IMR-90 (cell line): ENCODE data around the gene HOXD8. TPM values are rescaled to one million over a fixed set of nuclear protein-coding genes. Genes with fewer than 3 reads are reported as not detected.

Experiments
- ATAC-seq: fragments of 200-7000 bp; cut with Tn5 transposase; 2 replicates; pipeline ENCODE4 v1.9.1; 2020; ENCODE audit warnings: low read depth, mild to moderate bottlenecking, moderate library complexity
- BruUV-seq: library from RNA; stranded (reverse); fragments of 400-500 nt; replicated peaks from 2 replicates; lab custom pipeline; 2021; lab: Mats Ljungman, UMichigan
- CTCF ChIA-PET: fragments of 300-600 bp; formaldehyde crosslinking; extraction: SDS; loops from one replicate; lab custom pipeline; 2021; ENCODE audit warnings: antibody characterized with exemption; lab: Yijun Ruan, JAX
- POLR2A ChIA-PET: fragments of 300-600 bp; sonication (Branson Sonifier 250); formaldehyde crosslinking; loops from one replicate; lab custom pipeline; 2022; ENCODE audit warnings: antibody characterized with exemption; ENCODE audit not compliant: unreplicated experiment; lab: Charles Lee
- DNase-seq: peaks from one replicate; pipeline ENCODE4 v3.0.0; 2013
- H2AFZ ChIP-seq: replicated peaks from 2 replicates; pipeline ENCODE3; 2013; ENCODE audit warnings: low read length, mild to moderate bottlenecking; ENCODE audit not compliant: poor library complexity
- H2AK5ac ChIP-seq: 2 replicates; pipeline ENCODE4 v1.6.1; 2013; ENCODE audit warnings: low read depth, low read length, inconsistent platforms
- H2AK9ac ChIP-seq: replicated peaks from 2 replicates; pipeline ENCODE3; 2013; ENCODE audit warnings: mild to moderate bottlenecking, low read depth, low read length, moderate library complexity; ENCODE audit not compliant: poor library complexity
- H2BK120ac ChIP-seq: 2 replicates; pipeline ENCODE4 v1.6.1; 2013; ENCODE audit warnings: low read depth, low read length, inconsistent platforms
- H2BK15ac ChIP-seq: 3 replicates; pipeline ENCODE4 v1.6.1; 2013; ENCODE audit warnings: low read depth, low read length, inconsistent platforms
- H2BK20ac ChIP-seq: 2 replicates; pipeline ENCODE4 v1.6.1; 2013; ENCODE audit warnings: low read depth, mild to moderate bottlenecking, inconsistent platforms, low read length, moderate library complexity
- H2BK5ac ChIP-seq: 2 replicates; pipeline ENCODE4 v1.6.1; 2013; ENCODE audit warnings: mild to moderate bottlenecking, low read depth, low read length, inconsistent platforms; ENCODE audit not compliant: poor library complexity, severe bottlenecking
- H3K14ac ChIP-seq: replicated peaks from 2 replicates; pipeline ENCODE4 v1.6.1; 2013; ENCODE audit warnings: low read depth, low read length, inconsistent platforms
- H3K18ac ChIP-seq: 2 replicates; pipeline ENCODE4 v1.6.1; 2013; ENCODE audit warnings: low read depth, low read length, control low read depth
- H3K23ac ChIP-seq: 2 replicates; pipeline ENCODE4 v1.6.1; 2013; ENCODE audit warnings: low read depth, low read length, inconsistent platforms
- H3K27ac ChIP-seq: 2 replicates; pipeline ENCODE4 v1.5.1; 2013; ENCODE audit warnings: mild to moderate bottlenecking, control low read depth, low read length; ENCODE audit not compliant: insufficient read depth
- H3K27me3 ChIP-seq: 2 replicates; pipeline ENCODE4 v1.6.1; 2013; ENCODE audit warnings: low read length; ENCODE audit not compliant: control insufficient read depth, insufficient read depth
- H3K36me3 ChIP-seq: 2 replicates; pipeline ENCODE4 v1.6.1; 2013; ENCODE audit warnings: low read length, mixed read lengths; ENCODE audit not compliant: control insufficient read depth, insufficient read depth
- H3K4ac ChIP-seq: 2 replicates; pipeline ENCODE4 v1.6.1; 2013; ENCODE audit warnings: low read depth, low read length, inconsistent platforms
- H3K4me1 ChIP-seq: 2 replicates; pipeline ENCODE4 v1.6.1; 2013; ENCODE audit warnings: low read length, mixed read lengths; ENCODE audit not compliant: control insufficient read depth, insufficient read depth
- H3K4me2 ChIP-seq: 2 replicates; pipeline ENCODE4 v1.6.1; 2013; ENCODE audit warnings: low read depth, mild to moderate bottlenecking, control low read depth, low read length, moderate library complexity
- H3K4me3 ChIP-seq: 2 replicates; pipeline ENCODE4 v1.5.1; 2013; ENCODE audit warnings: low read depth, mild to moderate bottlenecking, control low read depth, low read length, moderate library complexity; ENCODE audit not compliant: insufficient read depth
- H3K56ac ChIP-seq: 2 replicates; pipeline ENCODE4 v1.6.1; 2013; ENCODE audit warnings: low read length, inconsistent platforms; ENCODE audit not compliant: insufficient read depth; ENCODE audit errors: extremely low read depth
- H3K79me1 ChIP-seq, 2 experiments: 2 replicates each; pipeline ENCODE4 v1.6.1; 2013; ENCODE audit warnings: low read length in 2 of 2, inconsistent platforms in 1 of 2, low read depth in 1 of 2
- H3K9ac ChIP-seq: 2 replicates; pipeline ENCODE4 v1.6.1; 2013; ENCODE audit warnings: low read depth, low read length, control low read depth
- H3K9me1 ChIP-seq: 2 replicates; pipeline ENCODE4 v1.6.1; 2013; ENCODE audit warnings: low read length, inconsistent platforms; ENCODE audit not compliant: insufficient read depth
- H3K9me3 ChIP-seq: 2 replicates; pipeline ENCODE4 v1.6.1; 2013; ENCODE audit warnings: low read length; ENCODE audit not compliant: control insufficient read depth, insufficient read depth
- H4K20me1 ChIP-seq: 2 replicates; pipeline ENCODE4 v1.6.1; 2013; ENCODE audit warnings: low read length, inconsistent platforms; ENCODE audit not compliant: insufficient read depth
- H4K5ac ChIP-seq: 2 replicates; pipeline ENCODE4 v1.6.1; 2013; ENCODE audit warnings: mild to moderate bottlenecking, low read depth, low read length, control low read depth
- H4K8ac ChIP-seq, 2 experiments: 2 replicates each; pipeline ENCODE4 v1.6.1; 2013; ENCODE audit warnings: low read depth in 2 of 2, low read length in 2 of 2, control low read depth in 1 of 2, inconsistent platforms in 1 of 2
- H4K91ac ChIP-seq: 2 replicates; pipeline ENCODE4 v1.6.1; 2013; ENCODE audit warnings: low read depth, low read length, inconsistent platforms; ENCODE audit not compliant: insufficient read depth
- BHLHE40 ChIP-seq: fragments of 150-350 bp; IDR thresholded peaks from 2 replicates; pipeline ENCODE4 v1.6.1; 2016; ENCODE audit warnings: mild to moderate bottlenecking, low read depth, low read length
- CEBPB ChIP-seq: IDR thresholded peaks from 2 replicates; pipeline ENCODE4 v1.6.1; 2012; ENCODE audit warnings: low read depth, low read length, improper control_type of control experiment
- CHD1 ChIP-seq: IDR thresholded peaks from 2 replicates; pipeline ENCODE4 v1.6.1; 2012; ENCODE audit warnings: low read depth, low read length, improper control_type of control experiment
- MAZ ChIP-seq: IDR thresholded peaks from 2 replicates; pipeline ENCODE4 v1.6.1; 2012; ENCODE audit warnings: low read depth, mild to moderate bottlenecking, low read length, improper control_type of control experiment, moderate library complexity, borderline replicate concordance
- NFE2L2 ChIP-seq: fragments of 150-350 bp; IDR thresholded peaks from 2 replicates; pipeline ENCODE4 v1.6.1; 2016; ENCODE audit warnings: low read depth, mild to moderate bottlenecking, low read length
- RAD21 ChIP-seq: IDR thresholded peaks from 2 replicates; pipeline ENCODE4 v1.6.1; 2012; ENCODE audit warnings: low read length, improper control_type of control experiment
- RFX5 ChIP-seq: IDR thresholded peaks from 2 replicates; pipeline ENCODE4 v1.8.0; 2012; ENCODE audit warnings: low read depth, mild to moderate bottlenecking, low read length, moderate library complexity
- SMC3 ChIP-seq: fragments of 150-350 bp; IDR thresholded peaks from 2 replicates; pipeline ENCODE4 v1.6.1; 2016; ENCODE audit warnings: low read depth, mild to moderate bottlenecking, antibody characterized with exemption, low read length, moderate library complexity
- WGBS, 2 experiments: methylation state at CpG; one replicate each; pipeline versions ENCODE4 v1.1.5 to v1.1.7; 2013; ENCODE audit warnings: missing lambda C conversion rate in 2 of 2; ENCODE audit not compliant: insufficient read length in 1 of 2; ENCODE audit errors: extremely low coverage in 2 of 2; 5-methylcytosine and 5-hydroxymethylcytosine counted together
- dilution Hi-C: fragments of 300-500 bp; cut with HindIII; formaldehyde crosslinking; loops from one replicate; pipeline ENCODE4 v1.14.3; 2018; ENCODE audit warnings: low sequenced_read_pairs; ENCODE audit not compliant: unreplicated experiment
- in situ Hi-C: fragments of 300-500 bp; cut with MboI; formaldehyde crosslinking; loops from 3 replicates; pipeline ENCODE4 v1.14.3; 2019; ENCODE audit warnings: low sequenced_read_pairs, inconsistent platforms, mixed read lengths
- intact Hi-C: fragments of 100-400 bp; cut with micrococcal nuclease; formaldehyde crosslinking; loops from 2 replicates; pipeline ENCODE4 v1.10.0; 2022
- polyA plus RNA-seq, 3 experiments: library from polyadenylated mRNA; depleted of rRNA; stranded (reverse); fragments of >200 nt; gene quantifications; 2 replicates each; pipeline ENCODE4 v1.2.3, GENCODE V29; 2012; ENCODE audit warnings: low replicate concordance in 1 of 3
- total RNA-seq: library from RNA; depleted of rRNA; stranded (reverse); fragments of >200 nt; gene quantifications from 2 replicates; pipeline ENCODE4 v1.2.3, GENCODE V29; 2012
- TF ChIP-seq, protein P1 (sequence below): conservative IDR thresholded peaks from 2 replicates; pipeline ENCODE4 v1.5.1; 2012; ENCODE audit warnings: mild to moderate bottlenecking, low read depth, low read length, improper control_type of control experiment

HOXD8 gene
- total and polyA plus RNA-seq, 2 of the 4 experiments (the other 2 are of a cell fraction), result not detected

DNA sequence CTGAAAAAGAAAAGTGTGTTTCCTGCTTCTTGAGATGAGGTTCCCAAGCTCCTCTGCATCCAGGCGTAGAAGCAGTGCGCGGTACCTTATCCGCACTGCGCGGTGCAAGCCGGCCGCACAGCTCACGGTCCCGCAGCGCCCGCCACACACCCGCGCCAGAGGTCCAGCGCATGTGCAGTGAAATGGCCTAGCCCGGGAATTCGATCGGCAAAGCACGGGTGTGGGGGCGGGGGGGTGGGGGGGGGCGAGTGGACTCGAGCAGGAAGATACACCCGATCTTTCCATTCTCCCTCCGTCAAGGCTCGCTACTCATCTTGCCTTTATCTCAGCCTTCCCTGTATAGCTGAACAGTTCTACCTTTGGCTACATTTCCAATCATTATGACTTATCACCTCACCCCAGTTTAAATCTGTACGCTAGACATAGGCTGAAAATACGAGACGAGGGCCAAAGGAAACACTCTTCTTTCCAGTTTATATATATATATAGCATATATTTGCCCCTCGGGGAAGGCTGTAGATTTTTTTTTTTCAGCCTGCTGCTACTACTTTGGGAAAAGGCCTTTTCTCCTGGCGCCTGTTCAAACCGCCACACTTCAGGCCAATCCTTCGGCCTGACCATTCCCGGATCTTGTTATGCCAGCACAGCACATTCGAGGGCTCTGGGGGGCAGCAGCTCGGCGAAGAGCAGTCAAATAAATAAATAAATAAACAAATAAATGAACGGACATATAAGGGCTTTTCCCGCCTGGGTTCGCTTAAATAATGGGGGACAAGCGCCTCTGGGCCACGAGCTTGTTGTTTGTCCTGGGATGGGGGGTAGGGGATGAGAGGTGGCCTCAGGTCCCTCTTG, 10.4 kb downstream of the HOXD8 start (continued):
- TF ChIP-seq CHD1, result no peak
- no peak for TF ChIP-seq NFE2L2

DNA sequence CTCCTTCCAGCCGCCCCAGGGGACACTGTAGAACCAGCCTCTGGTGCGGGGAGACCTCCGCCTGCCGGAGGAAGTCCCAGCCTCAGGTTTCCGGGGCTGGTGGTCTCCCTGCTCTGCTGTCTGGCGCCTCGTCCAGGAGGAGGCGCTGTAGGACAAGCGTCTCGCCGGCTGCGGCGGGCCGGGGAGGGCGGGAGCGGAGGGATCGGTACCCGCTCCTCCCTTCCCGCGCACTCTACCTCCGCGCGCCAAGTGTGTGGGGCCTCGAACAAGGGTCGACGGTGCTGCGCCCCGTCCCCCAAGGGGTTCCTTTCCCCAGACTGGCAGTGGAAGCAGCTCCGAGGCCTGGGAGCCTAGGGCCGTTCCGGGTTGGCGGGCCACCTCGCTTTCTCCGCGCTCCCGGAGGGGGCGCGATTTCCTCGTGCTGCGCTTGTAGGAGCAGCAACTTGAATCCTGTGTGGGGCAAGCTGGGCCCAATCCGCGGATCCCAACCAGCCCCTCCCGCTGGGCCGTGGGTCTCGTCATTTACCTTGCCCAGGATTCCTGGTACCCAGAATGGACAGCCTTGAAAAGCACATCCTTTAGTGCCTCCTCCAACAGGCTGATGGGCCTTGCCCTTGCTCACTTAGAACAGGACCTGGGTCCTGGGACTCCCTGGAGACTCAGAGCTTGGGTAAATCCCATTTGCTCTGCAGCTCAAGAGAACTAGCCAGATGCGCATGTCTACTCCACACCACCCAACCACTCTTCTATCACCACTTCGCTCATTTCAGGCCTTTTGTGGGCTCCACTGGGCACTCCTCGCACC, 11.2 kb downstream of the HOXD8 start:
- dilution Hi-C loops (no loop called here), in situ Hi-C loops (loop anchor here (5.0 kb wide), 1 partner anchor 412 kb away; no protein-coding TSS in a partner anchor), intact Hi-C loops (loop anchor here (1.0 to 2.0 kb wide), 4 partner anchors 315 to 674 kb away; no protein-coding TSS in a partner anchor)
- H2AFZ ChIP-seq, result peak overlapping the region; percentile 88
- H2BK120ac ChIP-seq, result no peak overlapping the region
- peak; percentile 95 for ATAC-seq
- no peaks in the 10 kb centered on the region for H3K4me1 ChIP-seq
- H3K79me1 ChIP-seq, result no peaks in the 10 kb centered on the region
- H3K4me2 ChIP-seq, result peak overlapping the region; percentile 88
- 18% methylated on average over 18 of the region's 48 CpGs; no CpG with 5 or more reads in 1 of the 2 experiments for WGBS, 2 experiments
- no peak overlapping the region for H2BK20ac ChIP-seq
- H2BK15ac ChIP-seq, result no peak overlapping the region
- no peak overlapping the region for H4K5ac ChIP-seq
- H2AK9ac ChIP-seq, result no peak overlapping the region
- H3K27ac ChIP-seq, result no peak overlapping the region
- no peak overlapping the region for H3K4ac ChIP-seq
- TF ChIP-seq SMC3 (peak; percentile 85), BHLHE40 (no peak), CHD1 (no peak), CEBPB (no peak), RFX5 (no peak), MAZ (peak; percentile 83; the same call in 1 of the 2 replicates), NFE2L2 (no peak), RAD21 (peak; percentile 93)
- TF ChIP-seq, protein P1, sequence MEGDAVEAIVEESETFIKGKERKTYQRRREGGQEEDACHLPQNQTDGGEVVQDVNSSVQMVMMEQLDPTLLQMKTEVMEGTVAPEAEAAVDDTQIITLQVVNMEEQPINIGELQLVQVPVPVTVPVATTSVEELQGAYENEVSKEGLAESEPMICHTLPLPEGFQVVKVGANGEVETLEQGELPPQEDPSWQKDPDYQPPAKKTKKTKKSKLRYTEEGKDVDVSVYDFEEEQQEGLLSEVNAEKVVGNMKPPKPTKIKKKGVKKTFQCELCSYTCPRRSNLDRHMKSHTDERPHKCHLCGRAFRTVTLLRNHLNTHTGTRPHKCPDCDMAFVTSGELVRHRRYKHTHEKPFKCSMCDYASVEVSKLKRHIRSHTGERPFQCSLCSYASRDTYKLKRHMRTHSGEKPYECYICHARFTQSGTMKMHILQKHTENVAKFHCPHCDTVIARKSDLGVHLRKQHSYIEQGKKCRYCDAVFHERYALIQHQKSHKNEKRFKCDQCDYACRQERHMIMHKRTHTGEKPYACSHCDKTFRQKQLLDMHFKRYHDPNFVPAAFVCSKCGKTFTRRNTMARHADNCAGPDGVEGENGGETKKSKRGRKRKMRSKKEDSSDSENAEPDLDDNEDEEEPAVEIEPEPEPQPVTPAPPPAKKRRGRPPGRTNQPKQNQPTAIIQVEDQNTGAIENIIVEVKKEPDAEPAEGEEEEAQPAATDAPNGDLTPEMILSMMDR, result peak; percentile 82
- H3K9ac ChIP-seq, result no peak overlapping the region
- H3K4me3 ChIP-seq, result peak overlapping the region; percentile 50
- H2AK5ac ChIP-seq, result no peak overlapping the region
- H4K8ac ChIP-seq, result no peak overlapping the region
- no peak overlapping the region for H3K56ac ChIP-seq
- peak; percentile 46 for DNase-seq
- POLR2A ChIA-PET, result no interaction called here
- H2BK5ac ChIP-seq, result no peak overlapping the region
- H4K91ac ChIP-seq, result no peak overlapping the region
- no peak overlapping the region for H3K23ac ChIP-seq
- H3K27me3 ChIP-seq, result peaks cover 74% of the 10 kb centered on the region
- no peaks in the 10 kb centered on the region for H3K36me3 ChIP-seq
- H4K20me1 ChIP-seq, result no peaks in the 10 kb centered on the region
- BruUV-seq, result no TSS peak
- CTCF ChIA-PET, result interaction anchor here (0.6 to 2.5 kb wide), 18 partner anchors 9 to 1161 kb away, joined by 3 to 24 read pairs (median 3); no protein-coding TSS in a partner anchor
- no peak overlapping the region for H3K18ac ChIP-seq
- H3K14ac ChIP-seq, result no peak overlapping the region
- no peaks in the 10 kb centered on the region for H3K9me1 ChIP-seq
- H3K9me3 ChIP-seq, result peaks cover 3% of the 10 kb centered on the region
